Kidney glomerular epithelial cell (primary cell): ENCODE results near the gene SCARB1.

Source experiments
- DNase-seq: peaks from one replicate; lab custom pipeline; 2025; lab: John Stamatoyannopoulos, UW

SCARB1 gene

GRCh38 chr12:124842073-124842749 lies 21.5 kb downstream of the SCARB1 start:
- DNase-seq = no peak

- DNase-seq = no peak
Observed at GRCh38 chr12:124841558-124841945, 22.1 kb downstream of the SCARB1 start.

GRCh38 chr12:124837958-124838803 lies 25.5 kb downstream of the SCARB1 start:
- peak; percentile 84 for DNase-seq

- no peak for DNase-seq
Observed at GRCh38 chr12:124837249-124837897, 26.3 kb downstream of the SCARB1 start.

- DNase-seq = no peak
Observed at GRCh38 chr12:124836759-124837158, 26.9 kb downstream of the SCARB1 start.

GRCh38 chr12:124835656-124836410 lies 27.8 kb downstream of the SCARB1 start:
- no peak for DNase-seq

GRCh38 chr12:124834822-124835221 lies 28.8 kb downstream of the SCARB1 start:
- no peak for DNase-seq

GRCh38 chr12:124833693-124834122 lies 30.0 kb downstream of the SCARB1 start:
- DNase-seq = no peak

- DNase-seq = no peak
Observed at GRCh38 chr12:124832856-124833255, 30.8 kb downstream of the SCARB1 start.

- DNase-seq = no peak
Observed at GRCh38 chr12:124831590-124831989, 32.1 kb downstream of the SCARB1 start.

GRCh38 chr12:124830306-124830705 lies 33.4 kb downstream of the SCARB1 start:
- no peak for DNase-seq

GRCh38 chr12:124829708-124830304 lies 33.9 kb downstream of the SCARB1 start:
- no peak for DNase-seq

- peak; percentile 81 for DNase-seq
Observed at GRCh38 chr12:124829008-124829707, 34.5 kb downstream of the SCARB1 start.

GRCh38 chr12:124828264-124829007 lies 35.2 kb downstream of the SCARB1 start:
- DNase-seq = peak; percentile 88

- peak; percentile 5 for DNase-seq
Observed at GRCh38 chr12:124827588-124828184, 36.0 kb downstream of the SCARB1 start.

- DNase-seq = no peak
Observed at GRCh38 chr12:124824195-124824594, 39.5 kb downstream of the SCARB1 start.

GRCh38 chr12:124823272-124823970 lies 40.2 kb downstream of the SCARB1 start:
- no peak for DNase-seq

- DNase-seq = no peak
Observed at GRCh38 chr12:124822218-124822617, 41.4 kb downstream of the SCARB1 start.
